Measurements from ENCODE around the gene PTBP1.

- TF ChIP-seq, protein P1, sequence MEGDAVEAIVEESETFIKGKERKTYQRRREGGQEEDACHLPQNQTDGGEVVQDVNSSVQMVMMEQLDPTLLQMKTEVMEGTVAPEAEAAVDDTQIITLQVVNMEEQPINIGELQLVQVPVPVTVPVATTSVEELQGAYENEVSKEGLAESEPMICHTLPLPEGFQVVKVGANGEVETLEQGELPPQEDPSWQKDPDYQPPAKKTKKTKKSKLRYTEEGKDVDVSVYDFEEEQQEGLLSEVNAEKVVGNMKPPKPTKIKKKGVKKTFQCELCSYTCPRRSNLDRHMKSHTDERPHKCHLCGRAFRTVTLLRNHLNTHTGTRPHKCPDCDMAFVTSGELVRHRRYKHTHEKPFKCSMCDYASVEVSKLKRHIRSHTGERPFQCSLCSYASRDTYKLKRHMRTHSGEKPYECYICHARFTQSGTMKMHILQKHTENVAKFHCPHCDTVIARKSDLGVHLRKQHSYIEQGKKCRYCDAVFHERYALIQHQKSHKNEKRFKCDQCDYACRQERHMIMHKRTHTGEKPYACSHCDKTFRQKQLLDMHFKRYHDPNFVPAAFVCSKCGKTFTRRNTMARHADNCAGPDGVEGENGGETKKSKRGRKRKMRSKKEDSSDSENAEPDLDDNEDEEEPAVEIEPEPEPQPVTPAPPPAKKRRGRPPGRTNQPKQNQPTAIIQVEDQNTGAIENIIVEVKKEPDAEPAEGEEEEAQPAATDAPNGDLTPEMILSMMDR (IDR thresholded peaks at IDR 0.05), result no peak
- no peak for TF ChIP-seq MXD4 (CRISPR knock-in tag; IDR thresholded peaks at IDR 0.05; ENCODE audit: borderline replicate concordance)
- no peak for TF ChIP-seq ZSCAN18 (CRISPR knock-in tag; IDR thresholded peaks at IDR 0.05)
- no peak for TF ChIP-seq PRDM15 (CRISPR knock-in tag; IDR thresholded peaks at IDR 0.05)
- TF ChIP-seq SP1 (CRISPR knock-in tag; conservative IDR thresholded peaks at IDR 0.05), result no peak
- no peak for TF ChIP-seq CREB1 (CRISPR knock-in tag; IDR thresholded peaks at IDR 0.05)
- no peak for TF ChIP-seq GTF2I (CRISPR knock-in tag; conservative IDR thresholded peaks at IDR 0.05)
- TF ChIP-seq ZNF671 (CRISPR knock-in tag; IDR thresholded peaks at IDR 0.05), result no peak
- TF ChIP-seq, protein P2, sequence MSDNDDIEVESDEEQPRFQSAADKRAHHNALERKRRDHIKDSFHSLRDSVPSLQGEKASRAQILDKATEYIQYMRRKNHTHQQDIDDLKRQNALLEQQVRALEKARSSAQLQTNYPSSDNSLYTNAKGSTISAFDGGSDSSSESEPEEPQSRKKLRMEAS (CRISPR knock-in tag; IDR thresholded peaks at IDR 0.05), result no peak
Observed at GRCh38 chr19:755063-755462, 42.2 kb upstream of the PTBP1 start.
